A549 (cell line): Measurements from ENCODE around the gene AJAP1. TPM values are rescaled to one million over a fixed set of nuclear protein-coding genes. Genes with fewer than 3 reads are reported as not detected.

Source experiments
- ATAC-seq, 2 experiments: fragments of 200-7000 bp in 1 of 2; fragments of >200 bp in 1 of 2; cut with Nextera tagmentation in 1 of 2; cut with Tn5 transposase in 1 of 2; 3 replicates each; pipeline versions ENCODE4 v1.8.0 to v1.9.1; 2018 to 2020; ENCODE audit warnings: mild to moderate bottlenecking in 1 of 2, moderate library complexity in 1 of 2
- CTCF ChIA-PET: fragments of 300-600 bp; sonication (Branson Sonifier 250); formaldehyde crosslinking; extraction: SDS; loops from one replicate; lab custom pipeline; 2021; ENCODE audit warnings: antibody characterized with exemption, inconsistent platforms; lab: Yijun Ruan, JAX
- POLR2A ChIA-PET: fragments of 350-600 bp; formaldehyde crosslinking; extraction: SDS; loops from one replicate; lab custom pipeline; 2021; ENCODE audit warnings: antibody characterized with exemption, inconsistent platforms; lab: Yijun Ruan, JAX
- DNase-seq, 2 experiments: peaks; one replicate each; pipeline versions ENCODE4 v3.0.0 to v3.0.0-alpha.2; 2011 to 2016; ENCODE audit warnings: low read depth in 1 of 2, low spot score in 1 of 2
- FAIRE-seq: peaks from 2 replicates; lab custom pipeline; 2011; peaks lifted over from hg19 to GRCh38; lab: Jason Lieb, UNC
- H3K27ac ChIP-seq, 2 experiments: fragments of >200 bp; sonication (Bioruptor Twin); formaldehyde crosslinking; 3 replicates each; pipeline ENCODE4 v1.5.1; 2016 to 2017
- H3K4me1 ChIP-seq: fragments of >200 bp; sonication (Bioruptor Twin); formaldehyde crosslinking; 3 replicates; pipeline ENCODE4 v1.6.1; 2016
- H3K4me2 ChIP-seq: fragments of >200 bp; sonication (Bioruptor Twin); formaldehyde crosslinking; 3 replicates; pipeline ENCODE4 v1.6.1; 2016
- H3K4me3 ChIP-seq: fragments of >200 bp; sonication (Bioruptor Twin); formaldehyde crosslinking; 3 replicates; pipeline ENCODE4 v1.5.1; 2016
- H3K9me3 ChIP-seq: fragments of >200 bp; sonication (Bioruptor Twin); formaldehyde crosslinking; 3 replicates; pipeline ENCODE4 v1.6.1; 2016
- CHD2 ChIP-seq: fragments of 150-350 bp; IDR thresholded peaks from 2 replicates; pipeline ENCODE4 v1.6.1; 2014; ENCODE audit warnings: low read length; ENCODE audit not compliant: partially characterized antibody
- EHF ChIP-seq: fragments of 250-450 bp; sonication (Bioruptor Pico); IDR thresholded peaks from 2 replicates; pipeline ENCODE4 v1.5.0; 2020; ENCODE audit warnings: mild to moderate bottlenecking
- HOXB5 ChIP-seq: fragments of 250-450 bp; sonication (Bioruptor Pico); IDR thresholded peaks from 2 replicates; pipeline ENCODE4 v1.5.0; 2020; ENCODE audit warnings: mild to moderate bottlenecking, moderate library complexity
- JUNB ChIP-seq: fragments of >200 bp; sonication (Bioruptor Twin); formaldehyde crosslinking; IDR thresholded peaks from 2 replicates; pipeline ENCODE4 v1.6.1; 2016
- RAD21 ChIP-seq, 2 experiments: fragments of >200 bp in 1 of 2; sonication (Bioruptor Twin) in 1 of 2; formaldehyde crosslinking in 1 of 2; IDR thresholded peaks in 1 of 2; conservative IDR thresholded peaks in 1 of 2; 2 replicates in 1 of 2; 3 replicates in 1 of 2; pipeline ENCODE4 v1.6.1; 2012 to 2018; ENCODE audit warnings: inconsistent platforms in 1 of 2
- SREBF2 ChIP-seq: fragments of 450-650 bp; IDR thresholded peaks from 2 replicates; pipeline ENCODE4 v1.6.1; 2014; ENCODE audit warnings: mild to moderate bottlenecking, moderate library complexity
- USF2 ChIP-seq: fragments of 450-650 bp; IDR thresholded peaks from 2 replicates; pipeline ENCODE4 v1.6.1; 2014; ENCODE audit warnings: antibody characterized with exemption
- WGBS: methylation state at CpG from one replicate; pipeline ENCODE4 v1.1.6; 2017; ENCODE audit errors: missing lambda C conversion rate; 5-methylcytosine and 5-hydroxymethylcytosine counted together
- polyA plus RNA-seq, 4 experiments: library from polyadenylated mRNA; depleted of rRNA in 3 of 4; stranded (reverse); fragments of >200 nt; fragmentation: RNase III in 1 of 4; extraction: RNeasy Plus Mini Kit Qiagen cat#74134 plus additional on column Dnase treatment in 1 of 4; gene quantifications; 2 replicates in 3 of 4; 3 replicates in 1 of 4; pipeline ENCODE4 v1.2.3, GENCODE V29; 2011 to 2017
- TF ChIP-seq, protein P1 (sequence below): IDR thresholded peaks from 2 replicates; pipeline ENCODE4 v1.6.1; 2012; ENCODE audit warnings: low read depth, borderline replicate concordance
- TF ChIP-seq, protein P2 (sequence below): fragments of 250-450 bp; sonication (Bioruptor Pico); IDR thresholded peaks from 2 replicates; pipeline ENCODE4 v1.5.0; 2020; ENCODE audit warnings: low read depth, mild to moderate bottlenecking, moderate library complexity
- TF ChIP-seq, protein P3 (sequence below): fragments of 150-350 bp; IDR thresholded peaks from 2 replicates; pipeline ENCODE4 v1.6.1; 2014; ENCODE audit warnings: low read depth, mild to moderate bottlenecking, low read length
- TF ChIP-seq, protein P4 (sequence below): fragments of >200 bp; sonication (Bioruptor Twin); formaldehyde crosslinking; IDR thresholded peaks from 3 replicates; pipeline ENCODE4 v1.6.1; 2016

AJAP1 gene
- polyA plus RNA-seq, 2 of the 4 experiments (the other 2 are of a cell fraction) = not detected

DNA sequence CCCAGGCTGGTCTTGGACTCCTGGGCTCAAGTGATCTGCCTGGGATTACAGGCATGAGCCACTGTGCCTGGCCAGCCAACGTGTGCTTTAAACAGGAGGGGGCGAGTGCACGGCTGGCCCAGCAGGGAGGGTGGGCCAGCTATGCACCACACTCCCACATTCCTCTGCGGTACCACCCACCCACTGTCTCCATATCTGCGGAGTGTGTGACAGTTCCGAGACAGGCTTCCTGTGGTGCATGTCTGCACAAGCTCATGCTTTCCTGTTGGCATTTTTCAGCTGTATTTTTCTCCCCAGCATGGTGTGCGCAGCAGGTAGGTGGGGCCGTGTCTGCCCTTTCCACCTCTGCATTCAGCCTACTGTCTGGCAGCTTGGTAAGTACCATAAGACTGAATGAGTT lies 183.3 kb downstream of the AJAP1 start:
- Histone ChIP-seq H3K27ac (no peak overlapping the region), H3K9me3 (no peaks in the 10 kb centered on the region), H3K4me1 (no peaks in the 10 kb centered on the region), H3K4me3 (no peak overlapping the region), H3K4me2 (no peak overlapping the region)
- ATAC-seq (no peak), DNase-seq (no peak), FAIRE-seq (no peak)
- POLR2A ChIA-PET = no interaction called here
- TF ChIP-seq, protein P1, sequence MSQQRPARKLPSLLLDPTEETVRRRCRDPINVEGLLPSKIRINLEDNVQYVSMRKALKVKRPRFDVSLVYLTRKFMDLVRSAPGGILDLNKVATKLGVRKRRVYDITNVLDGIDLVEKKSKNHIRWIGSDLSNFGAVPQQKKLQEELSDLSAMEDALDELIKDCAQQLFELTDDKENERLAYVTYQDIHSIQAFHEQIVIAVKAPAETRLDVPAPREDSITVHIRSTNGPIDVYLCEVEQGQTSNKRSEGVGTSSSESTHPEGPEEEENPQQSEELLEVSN = no peak
- TF ChIP-seq, protein P2, sequence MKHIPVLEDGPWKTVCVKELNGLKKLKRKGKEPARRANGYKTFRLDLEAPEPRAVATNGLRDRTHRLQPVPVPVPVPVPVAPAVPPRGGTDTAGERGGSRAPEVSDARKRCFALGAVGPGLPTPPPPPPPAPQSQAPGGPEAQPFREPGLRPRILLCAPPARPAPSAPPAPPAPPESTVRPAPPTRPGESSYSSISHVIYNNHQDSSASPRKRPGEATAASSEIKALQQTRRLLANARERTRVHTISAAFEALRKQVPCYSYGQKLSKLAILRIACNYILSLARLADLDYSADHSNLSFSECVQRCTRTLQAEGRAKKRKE (CRISPR knock-in tag) = no peak
- no peak for TF ChIP-seq EHF (CRISPR knock-in tag)
- TF ChIP-seq RAD21 (conservative IDR thresholded peaks at IDR 0.05 in 1 of 2, IDR thresholded peaks at IDR 0.05 in 1 of 2) = no peak
- no peak for TF ChIP-seq SREBF2
- WGBS = 3% methylated on average over 4 of the region's 8 CpGs
- CTCF ChIA-PET = no interaction called here

DNA sequence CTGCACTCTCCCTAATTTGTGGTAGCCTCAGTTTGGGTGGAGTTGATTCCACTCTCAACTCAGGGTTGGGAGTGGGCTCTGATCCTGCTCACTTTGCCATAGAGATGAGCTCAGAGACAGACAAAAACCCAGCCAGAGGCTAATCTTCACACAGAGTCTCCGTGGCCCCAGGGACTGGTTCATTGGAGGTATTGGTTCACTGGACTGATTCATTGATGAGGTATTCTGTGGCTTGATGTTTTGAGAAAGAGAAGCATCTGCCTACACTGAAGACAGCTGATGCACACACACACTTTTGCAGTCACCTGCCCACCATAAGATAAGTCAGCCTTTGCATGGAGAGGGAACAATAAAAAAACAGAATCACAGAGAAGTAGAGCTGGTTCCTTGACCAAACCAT lies 183.8 kb downstream of the AJAP1 start:
- Histone ChIP-seq H3K9me3 (no peaks in the 10 kb centered on the region), H3K4me1 (no peaks in the 10 kb centered on the region), H3K27ac (no peak overlapping the region), H3K4me3 (no peak overlapping the region), H3K4me2 (no peak overlapping the region)
- no peak for FAIRE-seq
- CTCF ChIA-PET = interaction anchor here (1.0 kb wide), 1 partner anchor 10 kb away, joined by 3 read pairs; no protein-coding TSS in a partner anchor
- POLR2A ChIA-PET = no interaction called here
- TF ChIP-seq, protein P3, sequence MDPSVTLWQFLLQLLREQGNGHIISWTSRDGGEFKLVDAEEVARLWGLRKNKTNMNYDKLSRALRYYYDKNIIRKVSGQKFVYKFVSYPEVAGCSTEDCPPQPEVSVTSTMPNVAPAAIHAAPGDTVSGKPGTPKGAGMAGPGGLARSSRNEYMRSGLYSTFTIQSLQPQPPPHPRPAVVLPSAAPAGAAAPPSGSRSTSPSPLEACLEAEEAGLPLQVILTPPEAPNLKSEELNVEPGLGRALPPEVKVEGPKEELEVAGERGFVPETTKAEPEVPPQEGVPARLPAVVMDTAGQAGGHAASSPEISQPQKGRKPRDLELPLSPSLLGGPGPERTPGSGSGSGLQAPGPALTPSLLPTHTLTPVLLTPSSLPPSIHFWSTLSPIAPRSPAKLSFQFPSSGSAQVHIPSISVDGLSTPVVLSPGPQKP = no peak
- TF ChIP-seq EHF (CRISPR knock-in tag) (no peak), USF2 (no peak), CHD2 (no peak), JUNB (no peak), HOXB5 (CRISPR knock-in tag) (no peak)
- TF ChIP-seq, protein P4, sequence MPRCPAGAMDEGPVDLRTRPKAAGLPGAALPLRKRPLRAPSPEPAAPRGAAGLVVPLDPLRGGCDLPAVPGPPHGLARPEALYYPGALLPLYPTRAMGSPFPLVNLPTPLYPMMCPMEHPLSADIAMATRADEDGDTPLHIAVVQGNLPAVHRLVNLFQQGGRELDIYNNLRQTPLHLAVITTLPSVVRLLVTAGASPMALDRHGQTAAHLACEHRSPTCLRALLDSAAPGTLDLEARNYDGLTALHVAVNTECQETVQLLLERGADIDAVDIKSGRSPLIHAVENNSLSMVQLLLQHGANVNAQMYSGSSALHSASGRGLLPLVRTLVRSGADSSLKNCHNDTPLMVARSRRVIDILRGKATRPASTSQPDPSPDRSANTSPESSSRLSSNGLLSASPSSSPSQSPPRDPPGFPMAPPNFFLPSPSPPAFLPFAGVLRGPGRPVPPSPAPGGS = no peak
- 0% methylated on average over 1 of the region's 1 CpG for WGBS
- DNase-seq = no peak
- ATAC-seq = no peak
